HG03342 (cell line): ENCODE data around the gene DMD.
"Not testable (repeated sequence)": the region's sequence is repeated elsewhere in the genome, so short reads cannot be mapped to it uniquely, and the experiment has no call there.

ENCODE experiments used
- ATAC-seq: cut with Tn5 transposase; IDR thresholded peaks from one replicate; pipeline ENCODE4 v1.9.1; 2021; ENCODE audit warnings: mild to moderate bottlenecking, moderate library complexity; ENCODE audit not compliant: unreplicated experiment

The DMD gene

DNA sequence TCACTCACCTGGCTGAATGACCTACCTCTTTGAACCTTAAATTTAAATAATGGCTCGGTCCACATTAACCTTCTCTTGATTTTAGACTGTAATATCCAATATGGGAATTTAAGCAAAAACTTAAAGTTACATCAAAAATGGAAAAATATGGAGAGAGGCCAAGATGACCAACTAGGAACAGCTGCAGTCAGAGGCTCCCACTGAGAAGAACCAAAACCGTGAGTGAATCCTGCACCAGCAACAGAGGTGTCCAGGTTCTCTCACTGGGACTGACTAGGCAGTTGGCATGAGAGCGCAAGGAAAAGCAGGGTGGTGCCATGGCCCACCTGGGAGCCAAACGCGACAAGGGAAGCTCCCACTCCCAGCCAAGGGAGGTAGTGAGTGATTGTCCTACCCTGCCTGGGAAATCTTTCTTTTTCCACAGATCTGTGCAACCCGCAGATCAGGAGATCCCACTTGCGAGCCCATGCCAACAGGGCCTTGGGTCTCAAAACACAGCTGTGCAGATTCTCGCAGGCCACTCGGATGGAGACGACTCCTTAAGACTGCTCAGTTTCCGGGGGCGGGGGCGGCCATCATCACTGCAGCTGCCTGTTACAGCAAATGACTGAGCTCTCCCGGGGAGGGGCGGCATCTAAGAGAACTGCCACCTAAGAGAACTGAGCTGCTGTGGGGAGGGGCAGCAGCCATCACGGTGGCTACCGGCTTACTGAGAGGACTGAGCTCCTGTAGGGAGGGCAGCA lies 343.4 kb downstream of the DMD start:
- ATAC-seq = no peak

- ATAC-seq = no peak
These were observed 359.1 kb downstream of the DMD start for GRCh38 chrX:32852203-32852602.

- ATAC-seq = no peak
These were observed 359.8 kb downstream of the DMD start for GRCh38 chrX:32851556-32851955.

DNA sequence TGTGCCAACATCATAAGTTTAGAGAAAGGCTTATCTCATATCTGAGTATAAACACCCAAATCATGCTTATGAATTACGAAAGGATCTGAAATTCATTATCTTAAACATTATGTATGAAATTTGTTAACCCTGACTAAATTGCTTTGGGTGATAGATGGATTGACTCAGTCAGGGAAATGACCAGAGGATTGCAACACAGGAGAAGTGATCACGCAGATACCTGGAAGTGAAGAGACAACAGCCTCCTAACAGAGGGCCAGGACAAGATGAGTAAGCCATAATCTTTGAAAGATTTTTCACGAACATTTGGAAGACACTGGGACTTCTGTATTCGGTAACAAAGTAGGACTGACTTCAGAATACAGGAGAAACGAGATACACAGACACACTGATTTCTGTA lies 363.4 kb downstream of the DMD start:
- ATAC-seq = no peak

GRCh38 chrX:32842053-32842452 lies 369.3 kb downstream of the DMD start:
- no peak for ATAC-seq

- no peak for ATAC-seq
These were observed 371.6 kb downstream of the DMD start for GRCh38 chrX:32839781-32840180.

DNA sequence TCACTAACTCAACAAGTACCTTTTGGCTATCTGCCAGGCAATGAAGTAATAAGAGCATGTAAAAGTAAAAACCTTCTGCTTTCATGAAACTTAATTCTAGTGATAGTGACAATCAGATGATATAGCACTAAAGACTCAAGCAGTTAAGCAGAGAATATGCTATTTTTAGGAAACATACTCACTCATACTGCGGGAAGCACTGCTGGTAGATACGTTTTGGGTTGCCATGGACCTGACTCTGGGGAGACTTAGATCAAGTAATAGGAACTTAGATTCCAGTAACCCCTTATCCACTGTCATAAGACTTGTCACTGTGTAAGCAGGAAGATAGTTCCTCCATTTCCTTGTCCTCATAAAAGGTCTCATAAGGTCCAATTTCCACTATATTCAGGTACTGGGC lies 386.3 kb downstream of the DMD start:
- ATAC-seq = no peak

- ATAC-seq = no peak
These were observed 407.3 kb downstream of the DMD start for GRCh38 chrX:32804034-32804433.

DNA sequence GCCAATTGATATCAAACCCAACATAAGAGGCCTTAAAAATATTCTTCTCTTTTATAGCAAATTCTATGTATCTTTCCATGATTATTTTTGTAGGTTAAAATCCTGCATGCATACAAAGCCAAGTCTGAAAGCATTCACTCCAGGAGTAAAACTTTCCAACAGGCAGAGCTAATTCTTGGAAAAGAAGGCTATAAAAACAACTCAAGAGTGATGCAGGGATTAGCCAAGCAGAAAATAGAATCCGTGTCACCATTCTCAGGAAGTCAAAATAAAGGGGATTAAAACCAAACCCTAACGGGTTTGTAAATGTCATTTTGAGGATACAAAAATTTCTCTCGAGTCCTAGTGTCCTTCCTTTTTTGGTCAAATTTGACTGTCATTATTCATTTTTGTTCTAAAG lies 412.4 kb downstream of the DMD start:
- no peak for ATAC-seq

DNA sequence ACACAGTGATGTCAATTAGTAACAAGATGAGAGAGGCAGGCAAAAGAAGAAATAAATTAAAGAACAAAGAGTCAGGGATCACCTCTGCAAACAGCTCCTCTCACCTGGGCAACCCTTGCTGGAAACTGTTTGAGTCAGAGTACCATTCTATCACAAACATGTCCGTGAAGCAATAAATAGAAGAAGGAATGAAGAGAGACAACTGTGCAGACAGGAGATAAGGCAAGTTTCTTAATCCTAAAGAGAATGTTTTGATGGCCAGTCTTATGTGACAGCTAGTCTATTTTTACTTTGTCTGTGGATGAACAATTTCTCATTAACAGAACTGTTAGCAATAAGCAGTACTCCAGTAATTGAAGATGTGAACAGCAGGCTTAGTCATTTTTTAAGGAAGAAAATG lies 422.4 kb downstream of the DMD start:
- no peak for ATAC-seq

GRCh38 chrX:32780109-32780508 lies 431.2 kb downstream of the DMD start:
- ATAC-seq = no peak

DNA sequence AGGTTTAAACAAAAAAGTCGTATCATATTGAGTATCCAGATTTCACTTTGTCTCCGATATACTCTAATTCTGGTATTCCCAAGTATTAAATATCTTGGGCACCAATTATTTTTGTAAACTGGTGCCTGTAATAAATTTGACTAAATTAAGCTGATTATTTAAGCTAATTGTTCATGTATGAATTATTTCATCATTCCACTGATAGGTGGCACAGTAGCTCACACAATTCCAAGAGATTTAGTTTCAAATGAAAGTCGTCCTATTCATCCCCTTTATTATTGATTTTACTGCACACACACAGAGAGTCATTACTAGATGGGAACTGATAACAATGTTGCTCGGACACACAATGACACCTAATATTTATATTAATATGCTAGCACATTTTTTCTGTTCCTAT lies 432.4 kb downstream of the DMD start:
- ATAC-seq = no peak

GRCh38 chrX:32774966-32775365 lies 436.4 kb downstream of the DMD start:
- no peak for ATAC-seq

- ATAC-seq = no peak
These were observed 462.3 kb downstream of the DMD start for GRCh38 chrX:32749070-32749469.

DNA sequence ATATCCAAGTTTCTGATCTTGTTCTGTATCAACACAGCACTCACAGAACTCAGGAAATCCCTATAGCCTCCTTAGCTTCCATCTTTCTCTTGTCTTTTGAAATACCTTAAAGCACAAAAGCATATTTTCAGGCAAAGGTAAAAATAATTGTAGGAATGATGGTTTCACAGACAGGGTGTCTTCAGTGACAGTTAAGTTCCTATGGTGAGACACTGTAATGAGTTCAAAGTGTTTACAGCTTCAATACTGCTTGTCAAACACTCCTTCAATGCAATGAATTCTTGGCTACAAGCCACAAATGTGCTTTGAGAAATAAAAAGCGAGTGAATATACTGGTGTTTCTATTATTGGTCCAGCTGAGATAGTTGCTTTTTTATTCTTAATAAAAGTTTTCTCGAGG lies 466.0 kb downstream of the DMD start:
- ATAC-seq = no peak

GRCh38 chrX:32744921-32745320 lies 466.4 kb downstream of the DMD start:
- no peak for ATAC-seq

DNA sequence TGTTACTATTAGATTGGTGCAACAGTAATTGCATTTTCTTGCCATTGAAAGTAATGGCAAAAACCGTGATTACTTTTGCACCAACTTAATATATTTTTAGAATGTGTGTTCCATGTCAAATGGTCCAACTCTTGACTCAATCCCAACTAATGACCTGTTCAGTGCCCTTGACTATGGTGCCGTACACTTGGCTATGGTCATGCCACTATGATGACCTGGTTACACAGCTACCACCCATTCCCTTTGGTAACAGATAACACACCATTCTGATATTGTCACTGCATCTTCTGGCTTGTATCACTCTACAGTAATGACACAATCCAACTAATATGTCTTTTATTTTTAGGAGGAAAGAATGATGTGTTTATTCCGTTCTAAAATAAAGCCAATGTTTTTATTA lies 469.4 kb downstream of the DMD start:
- ATAC-seq = no peak

DNA sequence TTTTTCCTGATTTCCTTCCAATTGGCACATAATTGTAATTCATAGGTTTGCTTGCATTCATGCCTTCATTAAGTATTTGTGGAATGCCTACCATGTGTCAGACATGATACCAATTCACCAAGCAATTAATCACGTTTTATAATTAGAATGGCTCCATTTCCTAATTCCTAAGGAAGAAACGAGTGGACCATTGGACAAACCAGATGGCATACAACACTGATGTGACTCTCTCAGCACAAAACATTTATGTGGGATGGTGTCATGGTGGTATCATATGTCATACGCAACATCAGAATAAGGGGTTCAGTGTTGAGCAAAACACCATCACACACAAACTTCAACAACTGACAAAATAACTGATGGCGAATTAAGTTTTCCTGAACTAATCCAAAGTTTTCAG lies 502.8 kb downstream of the DMD start:
- no peak for ATAC-seq

DNA sequence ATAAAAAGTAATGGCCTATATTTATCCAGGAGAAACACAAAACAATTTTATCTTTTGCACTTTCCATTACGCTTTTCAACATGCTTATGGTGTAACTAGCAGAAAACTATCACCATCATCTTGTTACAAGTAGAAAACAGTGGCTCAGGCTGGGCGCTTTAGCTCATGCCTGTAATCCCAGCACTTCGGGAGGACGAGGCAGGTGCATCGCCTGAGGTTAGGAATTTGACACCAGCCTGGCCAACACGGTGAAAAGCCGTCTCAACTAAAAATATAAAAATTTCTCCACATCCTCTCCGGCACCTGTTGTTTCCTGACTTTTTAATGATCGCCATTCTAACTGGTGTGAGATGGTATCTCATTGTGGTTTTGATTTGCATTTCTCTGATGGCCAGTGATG lies 506.0 kb downstream of the DMD start:
- not testable (repeated sequence) for ATAC-seq

- ATAC-seq = peak; percentile 61
These were observed 524.0 kb downstream of the DMD start for GRCh38 chrX:32687379-32687778.

- no peak for ATAC-seq
These were observed 532.9 kb downstream of the DMD start for GRCh38 chrX:32678487-32678886.

DNA sequence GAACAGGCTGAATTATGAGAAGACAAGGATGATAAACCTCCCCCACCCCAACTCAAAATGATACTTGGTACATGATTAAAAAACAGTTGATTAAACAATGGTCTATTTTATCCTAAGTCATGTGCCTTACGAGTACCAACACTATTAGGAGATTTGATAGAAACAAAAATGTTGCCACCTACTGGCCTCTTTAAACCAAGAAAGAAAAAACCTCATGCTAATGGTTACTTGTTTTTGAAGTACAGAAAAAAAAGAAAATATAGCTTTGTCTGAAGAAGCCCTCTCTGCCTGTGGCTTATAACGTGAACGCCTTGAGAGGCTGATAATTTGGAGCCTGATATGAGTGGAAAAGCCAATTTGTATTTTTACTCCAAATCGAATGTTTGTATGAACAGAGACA lies 538.2 kb downstream of the DMD start:
- no peak for ATAC-seq

DNA sequence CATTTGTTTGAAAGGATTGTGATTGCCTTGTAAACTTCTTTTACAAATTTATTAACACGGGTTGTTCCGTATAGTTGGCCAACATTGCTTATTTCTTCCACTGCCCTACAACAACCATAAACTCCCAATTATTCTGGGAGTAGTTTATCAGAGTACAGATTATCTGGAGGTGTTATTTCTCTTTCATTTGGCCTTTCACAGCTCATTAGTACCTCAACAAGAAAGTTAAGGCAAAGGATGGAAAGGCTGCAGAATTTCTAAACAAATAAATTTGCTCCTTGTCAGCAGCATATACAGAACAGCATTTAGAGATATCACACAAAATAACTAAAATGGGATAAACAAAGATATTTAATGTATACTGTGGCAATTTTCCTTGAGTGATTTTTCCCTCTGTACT lies 548.8 kb downstream of the DMD start:
- no peak for ATAC-seq
